Right forelimb (tissue), 1 donor: Measurements from ENCODE around the gene SH3BP5.
A peak's percentile ranks its signal among the peaks of the same experiment; 100 is the strongest.

ENCODE experiments used
- DNase-seq: peaks from one replicate; pipeline ENCODE4 v3.0.0-alpha.2; 2018

The SH3BP5 gene

GRCh38 chr3:15241341-15241740, 91.0 kb downstream of the SH3BP5 start:
- DNase-seq: no peak

GRCh38 chr3:15229262-15229661, 103.1 kb downstream of the SH3BP5 start:
- no peak for DNase-seq

GRCh38 chr3:15228147-15228546, 104.2 kb downstream of the SH3BP5 start:
- DNase-seq: no peak

- no peak for DNase-seq
These were observed 108.5 kb downstream of the SH3BP5 start for GRCh38 chr3:15223685-15224572.

GRCh38 chr3:15221574-15222217, 110.7 kb downstream of the SH3BP5 start:
- DNase-seq: no peak

- DNase-seq: no peak
These were observed 111.7 kb downstream of the SH3BP5 start for GRCh38 chr3:15220661-15221060.

- DNase-seq: no peak
These were observed 112.3 kb downstream of the SH3BP5 start for GRCh38 chr3:15220056-15220455.

GRCh38 chr3:15218689-15219088, 113.7 kb downstream of the SH3BP5 start:
- no peak for DNase-seq

GRCh38 chr3:15217841-15218267, 114.5 kb downstream of the SH3BP5 start:
- DNase-seq: no peak

- DNase-seq: no peak
These were observed 115.2 kb downstream of the SH3BP5 start for GRCh38 chr3:15217011-15217671.

- no peak for DNase-seq
These were observed 115.9 kb downstream of the SH3BP5 start for GRCh38 chr3:15216501-15216900.

GRCh38 chr3:15215996-15216395, 116.4 kb downstream of the SH3BP5 start:
- DNase-seq: no peak

GRCh38 chr3:15214758-15215157, 117.6 kb downstream of the SH3BP5 start:
- DNase-seq: no peak

GRCh38 chr3:15211937-15212336, 120.4 kb downstream of the SH3BP5 start:
- DNase-seq: no peak

GRCh38 chr3:15207836-15208504, 124.4 kb downstream of the SH3BP5 start:
- DNase-seq: no peak

GRCh38 chr3:15206662-15207576, 125.5 kb downstream of the SH3BP5 start:
- peak; percentile 52 for DNase-seq

GRCh38 chr3:15205934-15206661, 126.3 kb downstream of the SH3BP5 start, which contains the start of gene CAPN7:
CAPN7 (plus strand) TSS chr3:15206246; CDS start chr3:15206496, 250 bp downstream.
- peak; percentile 95 for DNase-seq

GRCh38 chr3:15205482-15205933, 126.9 kb downstream of the SH3BP5 start:
- DNase-seq: no peak
